K562 (cell line): ENCODE results near the gene CTNNB1. TPM values are rescaled to one million over a fixed set of nuclear protein-coding genes. Genes with fewer than 3 reads are reported as not detected.

ENCODE experiments used
- ATAC-seq: fragments of 200-7000 bp; cut with Tn5 transposase; 3 replicates; pipeline ENCODE4 v1.9.1; 2020; ENCODE audit warnings: moderate library complexity
- BruUV-seq: library from RNA; stranded (reverse); fragments of 400-500 nt; replicated peaks from 2 replicates; lab custom pipeline; 2021; lab: Mats Ljungman, UMichigan
- CTCF ChIA-PET: fragments of 300-600 bp; formaldehyde crosslinking; extraction: SDS; loops from one replicate; lab custom pipeline; 2021; ENCODE audit warnings: low intra/inter-chr PET ratio; lab: Yijun Ruan, JAX
- POLR2A ChIA-PET: fragments of 300-600, 350-650 bp; sonication (Branson Sonifier 250); formaldehyde crosslinking; extraction: SDS; loops from one replicate; lab custom pipeline; 2021; ENCODE audit warnings: antibody characterized with exemption, inconsistent platforms; lab: Yijun Ruan, JAX
- DNase-seq, 4 experiments: peaks; one replicate each; pipeline versions ENCODE4 v3.0.0 to v3.0.0-alpha.2; 2011 to 2018; ENCODE audit warnings: low spot score in 3 of 4, mixed read lengths in 3 of 4; ENCODE audit errors: extremely low read depth in 1 of 4
- FAIRE-seq: peaks from 2 replicates; lab custom pipeline; 2011; peaks lifted over from hg19 to GRCh38; lab: Jason Lieb, UNC
- H2AFZ ChIP-seq: 2 replicates; pipeline ENCODE4 v1.6.0; 2011; ENCODE audit warnings: low read depth, low read length, control low read depth, inconsistent platforms
- H3K27ac ChIP-seq: fragments of 200-600 bp; 3 replicates; pipeline ENCODE4 v1.8.0; 2011; ENCODE audit warnings: low read depth, mild to moderate bottlenecking, control low read depth, inconsistent platforms, low read length, moderate library complexity, mixed read lengths; ENCODE audit errors: extremely low read depth
- H3K27me3 ChIP-seq, 2 experiments: fragments of 300-600 bp in 1 of 2; 2 replicates in 1 of 2; 3 replicates in 1 of 2; pipeline versions ENCODE4 v1.6.0 to v1.8.0; 2011; ENCODE audit warnings: inconsistent platforms in 2 of 2, low read length in 2 of 2, mild to moderate bottlenecking in 1 of 2, mixed read lengths in 1 of 2, moderate library complexity in 1 of 2; ENCODE audit not compliant: control insufficient read depth in 2 of 2, insufficient read depth in 2 of 2
- H3K36me3 ChIP-seq: fragments of 300-600 bp; 3 replicates; pipeline ENCODE4 v1.8.0; 2011; ENCODE audit warnings: mild to moderate bottlenecking, low read length, inconsistent platforms; ENCODE audit not compliant: control insufficient read depth, insufficient read depth
- H3K4me1 ChIP-seq, 2 experiments: fragments of 200-600 bp in 1 of 2; replicated peaks in 1 of 2; 2 replicates in 1 of 2; 3 replicates in 1 of 2; pipeline versions ENCODE4 v1.5.1 to v1.8.0; 2011; ENCODE audit warnings: inconsistent platforms in 2 of 2, low read length in 2 of 2, mild to moderate bottlenecking in 1 of 2, mixed read lengths in 1 of 2, moderate library complexity in 1 of 2; ENCODE audit not compliant: control insufficient read depth in 2 of 2, insufficient read depth in 2 of 2
- H3K4me2 ChIP-seq: 2 replicates; pipeline ENCODE4 v1.6.1; 2011; ENCODE audit warnings: low read length, control low read depth, inconsistent platforms, mixed read lengths; ENCODE audit not compliant: insufficient read depth
- H3K4me3 ChIP-seq: fragments of 200-600 bp; sonication (generic), shearing (Covaris generic); 2 replicates; pipeline ENCODE4 v1.5.1; 2016; ENCODE audit warnings: control low read depth, inconsistent platforms
- H3K79me2 ChIP-seq: fragments of 200-600 bp; 3 replicates; pipeline ENCODE4 v1.8.0; 2011; ENCODE audit warnings: low read length, inconsistent platforms; ENCODE audit not compliant: control insufficient read depth, insufficient read depth
- H3K9ac ChIP-seq, 2 experiments: 2 replicates each; pipeline versions ENCODE4 v1.6.0 to v1.6.1; 2011; ENCODE audit warnings: low read depth in 2 of 2, low read length in 2 of 2, control low read depth in 1 of 2, inconsistent platforms in 1 of 2, mild to moderate bottlenecking in 1 of 2, mixed read lengths in 1 of 2; ENCODE audit not compliant: insufficient read depth in 1 of 2
- H3K9me1 ChIP-seq: one replicate; pipeline ENCODE4 v1.6.0; 2011; ENCODE audit warnings: inconsistent platforms, mild to moderate bottlenecking, low read length, moderate library complexity; ENCODE audit not compliant: control insufficient read depth, insufficient read depth
- H3K9me3 ChIP-seq: replicated peaks from 2 replicates; pipeline ENCODE4 v1.5.1; 2011; ENCODE audit warnings: low read depth, low read length, inconsistent platforms; ENCODE audit not compliant: control insufficient read depth, insufficient read depth
- H4K20me1 ChIP-seq: replicated peaks from 2 replicates; pipeline ENCODE4 v1.6.1; 2011; ENCODE audit warnings: low read length, inconsistent platforms, mixed read lengths; ENCODE audit not compliant: control insufficient read depth, insufficient read depth
- ARNT ChIP-seq, 2 experiments: fragments of 450-650 bp; IDR thresholded peaks; 2 replicates each; pipeline ENCODE4 v1.6.1; 2016; ENCODE audit warnings: mild to moderate bottlenecking in 1 of 2
- CEBPG ChIP-seq, 3 experiments: fragments of 200-800 bp in 1 of 3; sonication (Bioruptor generic) in 1 of 3; sonication (generic) in 1 of 3; formaldehyde crosslinking in 1 of 3; IDR thresholded peaks in 2 of 3; conservative IDR thresholded peaks in 1 of 3; 2 replicates each; pipeline versions ENCODE4 v1.6.1 to v1.8.0; 2016 to 2022; ENCODE audit warnings: missing compliant biosample characterization in 2 of 3, missing genetic modification characterization in 2 of 3, mild to moderate bottlenecking in 1 of 3, missing genetic modification reagents in 1 of 3
- EWSR1 ChIP-seq: fragments of 450-650 bp; IDR thresholded peaks from 2 replicates; pipeline ENCODE4 v1.6.1; 2018; ENCODE audit warnings: borderline replicate concordance, mild to moderate bottlenecking, low read depth, moderate library complexity; ENCODE audit not compliant: partially characterized antibody
- GABPA ChIP-seq: fragments of 200-800 bp; sonication (Bioruptor generic); conservative IDR thresholded peaks from 2 replicates; pipeline ENCODE4 v1.6.1; 2016; ENCODE audit warnings: low read depth, missing genetic modification characterization, missing compliant biosample characterization
- HDAC3 ChIP-seq: fragments of 450-650 bp; IDR thresholded peaks from 2 replicates; pipeline ENCODE4 v1.6.1; 2018; ENCODE audit warnings: borderline replicate concordance, mild to moderate bottlenecking, moderate library complexity; ENCODE audit not compliant: partially characterized antibody
- HNRNPH1 ChIP-seq: fragments of 200-400 bp; formaldehyde crosslinking; optimal IDR thresholded peaks from 2 replicates; pipeline ENCODE3; 2017; ENCODE audit warnings: low read depth, mild to moderate bottlenecking, low read length, moderate library complexity
- HNRNPK ChIP-seq: fragments of 200-400 bp; formaldehyde crosslinking; IDR thresholded peaks from one replicate; pipeline ENCODE4 v1.6.1; 2018; ENCODE audit warnings: mild to moderate bottlenecking, low read depth, low read length; ENCODE audit not compliant: poor library complexity, severe bottlenecking
- NFE2 ChIP-seq: IDR thresholded peaks from 2 replicates; pipeline ENCODE4 v1.6.1; 2014; ENCODE audit warnings: antibody characterized with exemption, low read depth
- NR2C1 ChIP-seq, 2 experiments: fragments of 450-650 bp; IDR thresholded peaks; 2 replicates each; pipeline ENCODE4 v1.6.1; 2017; ENCODE audit warnings: mild to moderate bottlenecking in 2 of 2, antibody characterized with exemption in 1 of 2, inconsistent platforms in 1 of 2, missing compliant biosample characterization in 1 of 2, missing genetic modification characterization in 1 of 2
- RERE ChIP-seq: sonication (generic); formaldehyde crosslinking; IDR thresholded peaks from 2 replicates; pipeline ENCODE4 v1.8.0; 2023; ENCODE audit warnings: missing genetic modification reagents, mild to moderate bottlenecking, borderline replicate concordance
- SAFB2 ChIP-seq: fragments of 200-400 bp; formaldehyde crosslinking; IDR thresholded peaks from 2 replicates; pipeline ENCODE4 v1.6.1; 2018; ENCODE audit warnings: borderline replicate concordance, low read length, low read depth, moderate library complexity; ENCODE audit not compliant: severe bottlenecking
- SMAD2 ChIP-seq: fragments of 150-350 bp; IDR thresholded peaks from 2 replicates; pipeline ENCODE4 v1.6.1; 2014; ENCODE audit warnings: low read depth, mild to moderate bottlenecking, low read length
- TARDBP ChIP-seq: fragments of 450-650 bp; IDR thresholded peaks from 2 replicates; pipeline ENCODE4 v1.6.1; 2016
- TFAM ChIP-seq: fragments of 250-450 bp; sonication (Bioruptor Pico); conservative IDR thresholded peaks from 2 replicates; pipeline ENCODE4 v1.5.0; 2021; ENCODE audit warnings: mild to moderate bottlenecking, moderate library complexity
- ZBTB34 ChIP-seq: fragments of 250-450 bp; sonication (Bioruptor Pico); IDR thresholded peaks from 2 replicates; pipeline ENCODE4 v1.8.0; 2021; ENCODE audit warnings: mild to moderate bottlenecking, moderate library complexity
- ZNF124 ChIP-seq: sonication (generic); formaldehyde crosslinking; IDR thresholded peaks from 2 replicates; pipeline ENCODE4 v1.8.1; 2022; ENCODE audit warnings: missing genetic modification reagents
- whole genome bisulfite sequencing: fragments of 100-300 bp; shearing (Covaris generic); methylation state at CpG from one replicate; pipeline ENCODE4 v1.1.6; 2016; ENCODE audit warnings: low coverage, mixed read lengths; ENCODE audit not compliant: insufficient coverage; ENCODE audit errors: missing lambda C conversion rate; 5-methylcytosine and 5-hydroxymethylcytosine counted together
- in situ Hi-C: fragments of 300-500 bp; cut with MboI; formaldehyde crosslinking; loops from 4 replicates; pipeline ENCODE4 v1.15.0; 2018; ENCODE audit warnings: inconsistent platforms, mixed read lengths
- intact Hi-C: fragments of 100-400 bp; cut with micrococcal nuclease; formaldehyde crosslinking; loops from 2 replicates; pipeline ENCODE4 v1.14.2; 2022
- polyA plus RNA-seq, 8 experiments: library from polyadenylated mRNA; depleted of rRNA in 4 of 8; stranded (reverse) in 5 of 8; unstranded in 3 of 8; fragments of >200 nt; fragmentation: Nextera tagmentation in 2 of 8; fragmentation: Illumina TruSeq in 1 of 8; extraction: Ambion mirVana in 2 of 8; extraction: Trizol in 1 of 8; gene quantifications; 2 replicates each; pipeline versions ENCODE4 v1.2.1 to v1.2.3, GENCODE V29; 2011 to 2014; ENCODE audit warnings: inconsistent platforms in 1 of 8, missing spikeins in 1 of 8
- total RNA-seq, 7 experiments: library from RNA; depleted of rRNA in 6 of 7; stranded (reverse); fragments of >200 nt in 6 of 7; fragmentation: Illumina TruSeq in 2 of 7; extraction: Trizol in 2 of 7; gene quantifications; 2 replicates each; pipeline versions ENCODE4 v1.2.1 to v1.2.3, GENCODE V29; 2011 to 2021; ENCODE audit warnings: low replicate concordance in 1 of 7

CTNNB1 gene
- total and polyA plus RNA-seq, 9 of the 15 experiments (the other 6 are each of a cell fraction or from before 2014, with no cell fraction given): 44.3 to 193 (median 154) TPM

GRCh38 chr3:41216993-41217392 lies 17.7 kb downstream of the CTNNB1 start:
- BruUV-seq: no TSS peak
- peaks cover 99% of the 10 kb centered on the region for H3K79me2 ChIP-seq
- POLR2A ChIA-PET: interaction anchor here (1.7 to 2.3 kb wide), 2 partner anchors 9 to 18 kb away, joined by 6 to 9 read pairs; partner anchors contain the start of gene CTNNB1
- no peak overlapping the region for H2AFZ ChIP-seq
- H3K9ac ChIP-seq: no peak overlapping the region
- FAIRE-seq: no peak
- H3K27ac ChIP-seq: no peak overlapping the region
- H3K9me3 ChIP-seq: no peaks in the 10 kb centered on the region
- intact Hi-C loops: no loop called here
- no peaks in the 10 kb centered on the region for H3K36me3 ChIP-seq
- H3K27me3 ChIP-seq: no peaks in the 10 kb centered on the region
- no peak overlapping the region; the same call in 1 of the 2 replicates for H3K4me2 ChIP-seq
- H3K4me3 ChIP-seq: no peak overlapping the region
- H4K20me1 ChIP-seq: peaks cover 60% of the 10 kb centered on the region
- WGBS: 29% methylated on average over 1 of the region's 1 CpG
- DNase-seq: no peak
- no peaks in the 10 kb centered on the region for H3K9me1 ChIP-seq
- H3K4me1 ChIP-seq: peaks cover 0 to 5% of the 10 kb centered on the region in 2 experiments; a peak in 2 of 5 replicates
- CTCF ChIA-PET: no interaction called here
- in situ Hi-C loops: no loop called here
- ATAC-seq: peak; percentile 38; the same call in 2 of the 3 replicates
- TF ChIP-seq NFE2: no peak
- no peak for TF ChIP-seq EWSR1
- TF ChIP-seq TARDBP: no peak
- TF ChIP-seq NR2C1 (IDR thresholded peaks at IDR 0.05): no peak
- no peak for TF ChIP-seq NR2C1 (tag; IDR thresholded peaks at IDR 0.05)
- no peak for TF ChIP-seq HNRNPH1
- no peak for TF ChIP-seq GABPA (tag)
- no peak for TF ChIP-seq CEBPG (CRISPR knock-in tag; IDR thresholded peaks at IDR 0.05)
- TF ChIP-seq CEBPG (tag; conservative IDR thresholded peaks at IDR 0.05 in 1 of 2, IDR thresholded peaks at IDR 0.05 in 1 of 2): no peak
- TF ChIP-seq HDAC3: no peak
- no peak for TF ChIP-seq RERE (CRISPR knock-in tag)
- no peak for TF ChIP-seq TFAM (CRISPR knock-in tag)
- no peak for TF ChIP-seq HNRNPK
- TF ChIP-seq ARNT (IDR thresholded peaks at IDR 0.05): no peak
- TF ChIP-seq SAFB2: no peak
- no peak for TF ChIP-seq ZNF124 (CRISPR knock-in tag)
- TF ChIP-seq SMAD2: no peak
- no peak for TF ChIP-seq ZBTB34
